DMS153 (cell line): ENCODE results near the gene PIP5KL1.
"Not testable (repeated sequence)": the region's sequence is repeated elsewhere in the genome, so short reads cannot be mapped to it uniquely, and the experiment has no call there.

ENCODE experiments used
- DNase-seq: peaks from one replicate; lab custom pipeline; 2025; lab: John Stamatoyannopoulos, UW

The PIP5KL1 gene

GRCh38 chr9:127893392-127893791 is 37.2 kb downstream of the PIP5KL1 start:
- DNase-seq: no peak

- no peak for DNase-seq
Observed at GRCh38 chr9:127892831-127893230, 37.7 kb downstream of the PIP5KL1 start.

GRCh38 chr9:127890053-127890452 is 40.5 kb downstream of the PIP5KL1 start:
- no peak for DNase-seq

- DNase-seq: no peak
Observed at GRCh38 chr9:127887792-127888191, 42.8 kb downstream of the PIP5KL1 start.

- no peak for DNase-seq
Observed at GRCh38 chr9:127886401-127886972, 44.1 kb downstream of the PIP5KL1 start.

- no peak for DNase-seq
Observed at GRCh38 chr9:127885508-127886281, 44.9 kb downstream of the PIP5KL1 start.

GRCh38 chr9:127884976-127885490 is 45.5 kb downstream of the PIP5KL1 start:
- DNase-seq: no peak

- DNase-seq: peak; percentile 48
Observed at GRCh38 chr9:127884427-127884911, 46.1 kb downstream of the PIP5KL1 start.

GRCh38 chr9:127883959-127884358 is 46.6 kb downstream of the PIP5KL1 start:
- DNase-seq: no peak

- DNase-seq: not testable (repeated sequence)
Observed at GRCh38 chr9:127881715-127882114, 48.9 kb downstream of the PIP5KL1 start.

GRCh38 chr9:127880143-127880542 is 50.4 kb downstream of the PIP5KL1 start:
- DNase-seq: no peak

- DNase-seq: no peak
Observed at GRCh38 chr9:127878652-127879390, 51.8 kb downstream of the PIP5KL1 start.

- DNase-seq: no peak
Observed at GRCh38 chr9:127878001-127878651, 52.5 kb downstream of the PIP5KL1 start.

- no peak for DNase-seq
Observed at GRCh38 chr9:127877566-127877998, 53.0 kb downstream of the PIP5KL1 start, which contains the start of gene AK1. Gene AK1, minus strand, starts transcription at chr9:127877675. Its CDS starts 3,058 bp downstream, at chr9:127874617.

GRCh38 chr9:127876764-127877562 is 53.6 kb downstream of the PIP5KL1 start:
- no peak for DNase-seq

- no peak for DNase-seq
Observed at GRCh38 chr9:127876026-127876763, 54.4 kb downstream of the PIP5KL1 start.

- no peak for DNase-seq
Observed at GRCh38 chr9:127875306-127875966, 55.1 kb downstream of the PIP5KL1 start.

GRCh38 chr9:127874301-127875221 is 56.0 kb downstream of the PIP5KL1 start:
- DNase-seq: no peak

GRCh38 chr9:127873886-127874285 is 56.7 kb downstream of the PIP5KL1 start:
- DNase-seq: no peak
